GM12878 (cell line): Measurements from ENCODE around the gene PIK3C3. TPM values are rescaled to one million over a fixed set of nuclear protein-coding genes. Genes with fewer than 3 reads are reported as not detected.
A peak's percentile ranks its signal among the peaks of the same experiment; 100 is the strongest.

Experiments
- CREB1 ChIP-seq: IDR thresholded peaks from 2 replicates; pipeline ENCODE4 v1.6.1; 2012; ENCODE audit warnings: low read depth, mild to moderate bottlenecking, inconsistent platforms
- ESRRA ChIP-seq: IDR thresholded peaks from 2 replicates; pipeline ENCODE4 v1.6.1; 2012; ENCODE audit warnings: mild to moderate bottlenecking, low read length, improper control_type of control experiment
- FOXK2 ChIP-seq: fragments of 450-650 bp; IDR thresholded peaks from 2 replicates; pipeline ENCODE4 v1.6.1; 2017; ENCODE audit warnings: mild to moderate bottlenecking, moderate library complexity
- JUND ChIP-seq: IDR thresholded peaks from 2 replicates; pipeline ENCODE4 v1.6.1; 2012; ENCODE audit warnings: low read depth, mild to moderate bottlenecking, low read length, improper control_type of control experiment, moderate library complexity
- NR2C1 ChIP-seq: fragments of 450-650 bp; IDR thresholded peaks from 2 replicates; pipeline ENCODE4 v1.6.1; 2017; ENCODE audit warnings: antibody characterized with exemption, mild to moderate bottlenecking, moderate library complexity
- NR2F1 ChIP-seq: fragments of 450-650 bp; conservative IDR thresholded peaks from 2 replicates; pipeline ENCODE4 v1.6.1; 2017; ENCODE audit warnings: mild to moderate bottlenecking
- NRF1 ChIP-seq: conservative IDR thresholded peaks from 2 replicates; pipeline ENCODE4 v1.6.1; 2011; ENCODE audit warnings: mild to moderate bottlenecking, low read depth, low read length, improper control_type of control experiment
- PAX5 ChIP-seq: IDR thresholded peaks from 2 replicates; pipeline ENCODE4 v1.6.1; 2011; ENCODE audit warnings: low read depth, low read length, borderline replicate concordance
- POLR2A ChIP-seq: IDR thresholded peaks from 2 replicates; pipeline ENCODE4 v1.6.1; 2011; ENCODE audit warnings: low read depth, mild to moderate bottlenecking, low read length
- POLR2AphosphoS5 ChIP-seq: IDR thresholded peaks from 2 replicates; pipeline ENCODE4 v1.6.1; 2011; ENCODE audit warnings: mild to moderate bottlenecking, low read length, inconsistent platforms
- SIN3A ChIP-seq: IDR thresholded peaks from 2 replicates; pipeline ENCODE4 v1.6.1; 2012; ENCODE audit warnings: low read depth, low read length, improper control_type of control experiment
- SKIL ChIP-seq: fragments of 450-650 bp; IDR thresholded peaks from 2 replicates; pipeline ENCODE4 v1.6.1; 2017; ENCODE audit warnings: mild to moderate bottlenecking, low read depth, inconsistent platforms; ENCODE audit not compliant: poor library complexity, severe bottlenecking
- SREBF2 ChIP-seq: IDR thresholded peaks from 2 replicates; pipeline ENCODE4 v1.6.1; 2012; ENCODE audit warnings: mild to moderate bottlenecking, low read length
- TBL1XR1 ChIP-seq: IDR thresholded peaks from 2 replicates; pipeline ENCODE4 v1.6.1; 2012; ENCODE audit warnings: low read depth, low read length, improper control_type of control experiment
- ZNF217 ChIP-seq: fragments of 450-650 bp; IDR thresholded peaks from 2 replicates; pipeline ENCODE4 v1.6.1; 2017; ENCODE audit warnings: antibody characterized with exemption, mild to moderate bottlenecking
- polyA plus RNA-seq, 11 experiments: library from polyadenylated mRNA; depleted of rRNA in 4 of 11; unstranded in 6 of 11; stranded (reverse) in 5 of 11; fragments of >200 nt; fragmentation: Nextera tagmentation in 4 of 11; fragmentation: Illumina TruSeq in 1 of 11; extraction: Ambion mirVana in 4 of 11; extraction: Trizol in 1 of 11; gene quantifications; 1 replicate in 1 of 11; 2 replicates in 10 of 11; pipeline versions ENCODE4 v1.2.1 to v1.2.3, GENCODE V29; 2011 to 2016; ENCODE audit warnings: inconsistent platforms in 2 of 11, missing spikeins in 2 of 11, low read depth in 1 of 11
- total RNA-seq, 4 experiments: library from RNA; depleted of rRNA in 3 of 4; stranded (reverse); fragments of >200 nt in 3 of 4; fragmentation: Illumina TruSeq in 1 of 4; extraction: Trizol in 1 of 4; gene quantifications; 2 replicates each; pipeline versions ENCODE4 v1.2.1 to v1.2.3, GENCODE V29; 2013 to 2021

Gene PIK3C3
- total and polyA plus RNA-seq, 10 of the 15 experiments (the other 5 are each of a cell fraction or from before 2014, with no cell fraction given): 14.4 to 131 (median 32.4) TPM

- TF ChIP-seq NRF1: no peak
- peak; percentile 97 for TF ChIP-seq ZNF217
- TF ChIP-seq TBL1XR1: peak; percentile 79; the same call in 1 of the 2 replicates
- no peak for TF ChIP-seq SIN3A
- no peak for TF ChIP-seq FOXK2
- TF ChIP-seq ESRRA: no peak
- TF ChIP-seq SREBF2: no peak
- no peak for TF ChIP-seq POLR2A
- no peak for TF ChIP-seq NR2C1
- TF ChIP-seq PAX5: peak; percentile 78; the same call in 1 of the 2 replicates
- peak; percentile 73 for TF ChIP-seq NR2F1
- no peak for TF ChIP-seq POLR2AphosphoS5
- peak; percentile 65 for TF ChIP-seq CREB1
- 0 out of 2 replicates have a peak, but pooled peaks have one; percentile 69 for TF ChIP-seq JUND
- peak; percentile 93 for TF ChIP-seq SKIL
- TF ChIP-seq, all 136 proteins: peak for 52
Observed at GRCh38 chr18:42025974-42026625, 71.1 kb downstream of the PIK3C3 start (continued).
